NCI-H774 (cell line): ENCODE data around the gene CNOT11.
"Not testable (repeated sequence)": the region's sequence is repeated elsewhere in the genome, so short reads cannot be mapped to it uniquely, and the experiment has no call there.

ENCODE experiments used
- DNase-seq: peaks from one replicate; lab custom pipeline; 2025; lab: John Stamatoyannopoulos, UW

Gene CNOT11

GRCh38 chr2:101310090-101310833 lies 57.6 kb downstream of the CNOT11 start:
- no peak for DNase-seq

- DNase-seq: no peak
These were observed 58.4 kb downstream of the CNOT11 start for GRCh38 chr2:101310834-101311695.

GRCh38 chr2:101311696-101312017 lies 59.0 kb downstream of the CNOT11 start:
- DNase-seq: no peak

GRCh38 chr2:101316568-101316967 lies 63.9 kb downstream of the CNOT11 start:
- DNase-seq: not testable (repeated sequence)
